GM21390 (cell line): ENCODE results near the gene PRR5.

ENCODE experiments used
- ATAC-seq: cut with Tn5 transposase; IDR thresholded peaks from one replicate; pipeline ENCODE4 v1.9.1; 2021; ENCODE audit not compliant: unreplicated experiment

Gene PRR5

GRCh38 chr22:44714703-44715350, 12.8 kb downstream of the PRR5 start:
- no peak for ATAC-seq

GRCh38 chr22:44718418-44718817, 16.4 kb downstream of the PRR5 start:
- ATAC-seq, result no peak

- ATAC-seq, result no peak
Observed at GRCh38 chr22:44719586-44720368, 17.8 kb downstream of the PRR5 start.

- no peak for ATAC-seq
Observed at GRCh38 chr22:44721213-44721612, 19.2 kb downstream of the PRR5 start.

GRCh38 chr22:44722611-44723010, 20.6 kb downstream of the PRR5 start:
- no peak for ATAC-seq

- no peak for ATAC-seq
Observed at GRCh38 chr22:44723801-44724200, 21.8 kb downstream of the PRR5 start.

GRCh38 chr22:44724416-44724815, 22.4 kb downstream of the PRR5 start:
- ATAC-seq, result no peak

GRCh38 chr22:44724859-44725258, 22.9 kb downstream of the PRR5 start:
- ATAC-seq, result no peak

- no peak for ATAC-seq
Observed at GRCh38 chr22:44726439-44726838, 24.4 kb downstream of the PRR5 start.

- ATAC-seq, result no peak
Observed at GRCh38 chr22:44727148-44727547, 25.1 kb downstream of the PRR5 start.

- ATAC-seq, result no peak
Observed at GRCh38 chr22:44727709-44728108, 25.7 kb downstream of the PRR5 start.

GRCh38 chr22:44728761-44729324, 26.8 kb downstream of the PRR5 start:
- no peak for ATAC-seq

- no peak for ATAC-seq
Observed at GRCh38 chr22:44729391-44730021, 27.5 kb downstream of the PRR5 start.

GRCh38 chr22:44730022-44730393, 28.0 kb downstream of the PRR5 start:
- ATAC-seq, result no peak

GRCh38 chr22:44730490-44731356, 28.7 kb downstream of the PRR5 start:
- no peak for ATAC-seq

- ATAC-seq, result no peak
Observed at GRCh38 chr22:44731357-44731970, 29.5 kb downstream of the PRR5 start.

GRCh38 chr22:44732017-44732561, 30.1 kb downstream of the PRR5 start:
- ATAC-seq, result no peak

GRCh38 chr22:44732661-44733060, 30.7 kb downstream of the PRR5 start:
- ATAC-seq, result no peak

GRCh38 chr22:44733426-44734106, 31.6 kb downstream of the PRR5 start:
- ATAC-seq, result no peak

- ATAC-seq, result no peak
Observed at GRCh38 chr22:44734278-44734677, 32.3 kb downstream of the PRR5 start.
